Muscle layer of colon (tissue), 2 donors: ENCODE results near the gene PIGA.
"Not testable (repeated sequence)": the region's sequence is repeated elsewhere in the genome, so short reads cannot be mapped to it uniquely, and the experiment has no call there.

ENCODE experiments used
- H3K27ac ChIP-seq: one replicate; pipeline ENCODE4 v1.7.0; 2013; ENCODE audit warnings: low read depth, mild to moderate bottlenecking, low read length, moderate library complexity
- H3K27me3 ChIP-seq, 2 donors: one replicate each; pipeline ENCODE4 v1.7.0; 2013; ENCODE audit warnings: low read length in 2 of 2, mild to moderate bottlenecking in 2 of 2; ENCODE audit not compliant: insufficient read depth in 2 of 2, control insufficient read depth in 1 of 2
- H3K36me3 ChIP-seq: one replicate; pipeline ENCODE4 v1.7.0; 2013; ENCODE audit warnings: mild to moderate bottlenecking, low read length; ENCODE audit not compliant: insufficient read depth
- H3K4me1 ChIP-seq: one replicate; pipeline ENCODE4 v1.7.0; 2013; ENCODE audit warnings: mild to moderate bottlenecking, low read length; ENCODE audit not compliant: insufficient read depth
- H3K4me3 ChIP-seq, 2 donors: one replicate each; pipeline ENCODE4 v1.7.0; 2013; ENCODE audit warnings: low read length in 2 of 2, low read depth in 1 of 2, mild to moderate bottlenecking in 1 of 2, moderate library complexity in 1 of 2
- H3K9ac ChIP-seq: one replicate; pipeline ENCODE4 v1.7.0; 2013; ENCODE audit warnings: low read length
- H3K9me3 ChIP-seq: one replicate; pipeline ENCODE4 v1.7.0; 2013; ENCODE audit warnings: mild to moderate bottlenecking, low read length
- donor health status: abdominal sarcoma.
- donor health status: Adenocarcinoma of cecum.

The PIGA gene

GRCh38 chrX:15319075-15319474, 16.2 kb downstream of the PIGA start:
- Histone ChIP-seq H3K27ac (no peak overlapping the region), H3K9ac (no peak overlapping the region), H3K4me1 (no peaks in the 10 kb centered on the region), H3K9me3 (no peaks in the 10 kb centered on the region), H3K27me3 (no peaks in the 10 kb centered on the region), H3K36me3 (peaks cover 3% of the 10 kb centered on the region), H3K4me3 (no peak overlapping the region)

- H3K4me1 ChIP-seq: no peaks in the 10 kb centered on the region
- H3K9ac ChIP-seq: no peak within 1 kb of the TSS
- H3K27me3 ChIP-seq: no peaks in the 10 kb centered on the region
- no peaks in the 10 kb centered on the region for H3K9me3 ChIP-seq
- no peaks in the 10 kb centered on the region for H3K36me3 ChIP-seq
- no peak within 1 kb of the TSS for H3K4me3 ChIP-seq
- no peak within 1 kb of the TSS for H3K27ac ChIP-seq
These were observed 19.8 kb downstream of the PIGA start, which contains the start of gene ASB11 for GRCh38 chrX:15315509-15315908. TSS of gene ASB11 (minus strand) at chrX:15315640. CDS start at chrX:15315605, 35 bp downstream.

- H3K9me3 ChIP-seq: no peaks in the 10 kb centered on the region
- no peak overlapping the region for H3K4me3 ChIP-seq
- H3K4me1 ChIP-seq: no peaks in the 10 kb centered on the region
- H3K27me3 ChIP-seq: no peaks in the 10 kb centered on the region
- H3K27ac ChIP-seq: no peak overlapping the region
- no peaks in the 10 kb centered on the region for H3K36me3 ChIP-seq
- no peak overlapping the region for H3K9ac ChIP-seq
These were observed 20.9 kb downstream of the PIGA start for GRCh38 chrX:15314472-15314871.

- H3K27ac ChIP-seq: no peak overlapping the region
These were observed 24.2 kb downstream of the PIGA start for GRCh38 chrX:15311119-15311518.

GRCh38 chrX:15310117-15310516, 25.2 kb downstream of the PIGA start:
- no peak overlapping the region for H3K27ac ChIP-seq

More at GRCh38 chrX:15311119-15311518, 24.2 kb downstream of the PIGA start:
- Histone ChIP-seq H3K4me3 (no peak overlapping the region), H3K4me1 (no peaks in the 10 kb centered on the region), H3K9me3 (no peaks in the 10 kb centered on the region), H3K36me3 (no peaks in the 10 kb centered on the region), H3K27me3 (peaks cover 0 to 6% of the 10 kb centered on the region in 2 donors), H3K9ac (no peak overlapping the region)

DNA sequence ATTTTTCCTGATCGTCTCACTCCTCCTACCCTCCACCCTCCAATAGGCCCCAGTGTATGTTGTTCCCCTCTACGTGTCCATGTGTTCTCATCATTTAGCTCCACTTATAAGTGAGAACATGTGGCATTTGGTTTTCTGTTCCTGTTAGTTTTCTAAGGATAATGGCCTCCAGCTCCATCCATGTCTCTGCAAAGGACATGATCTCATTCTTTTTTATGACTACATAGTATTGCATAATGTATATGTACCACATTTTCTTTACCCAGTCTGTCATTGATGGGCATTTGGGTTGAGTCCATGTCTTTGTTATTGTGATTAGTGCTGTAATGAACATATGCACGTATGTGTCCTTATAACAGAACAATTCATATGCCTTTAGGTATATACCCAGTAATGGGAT, 29.4 kb downstream of the PIGA start:
- not testable (repeated sequence) for H3K9me3 ChIP-seq, H3K9ac ChIP-seq, H3K27me3 ChIP-seq, H3K4me3 ChIP-seq, H3K4me1 ChIP-seq, H3K27ac ChIP-seq, H3K36me3 ChIP-seq

More at GRCh38 chrX:15310117-15310516, 25.2 kb downstream of the PIGA start:
- Histone ChIP-seq H3K27me3 (peaks cover 0 to 6% of the 10 kb centered on the region in 2 donors), H3K36me3 (no peaks in the 10 kb centered on the region), H3K9ac (no peak overlapping the region), H3K4me1 (no peaks in the 10 kb centered on the region), H3K4me3 (no peak overlapping the region), H3K9me3 (no peaks in the 10 kb centered on the region)

DNA sequence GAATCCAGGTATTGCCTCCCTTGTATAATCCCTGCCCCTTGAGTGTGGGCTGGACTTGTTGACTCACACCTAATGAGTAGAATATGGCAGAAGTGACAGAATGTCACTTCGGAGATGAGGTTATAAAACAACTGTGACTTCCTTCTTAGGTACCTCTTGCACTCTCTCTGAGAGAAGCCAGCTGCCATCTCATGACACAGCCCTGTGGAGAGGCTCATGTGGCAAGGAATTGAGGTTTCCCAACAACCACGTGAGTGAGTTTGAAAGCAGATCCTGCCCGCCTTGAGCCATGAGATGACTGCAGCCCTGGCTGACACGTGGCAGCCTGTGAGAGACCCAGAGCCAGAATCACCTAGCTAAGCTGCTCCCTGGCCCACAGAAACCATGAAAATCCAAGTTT, 33.4 kb downstream of the PIGA start:
- Histone ChIP-seq H3K27me3 (no peaks in the 10 kb centered on the region), H3K9ac (no peak overlapping the region), H3K9me3 (no peaks in the 10 kb centered on the region), H3K4me1 (no peaks in the 10 kb centered on the region), H3K36me3 (no peaks in the 10 kb centered on the region), H3K4me3 (no peak overlapping the region), H3K27ac (no peak overlapping the region)

DNA sequence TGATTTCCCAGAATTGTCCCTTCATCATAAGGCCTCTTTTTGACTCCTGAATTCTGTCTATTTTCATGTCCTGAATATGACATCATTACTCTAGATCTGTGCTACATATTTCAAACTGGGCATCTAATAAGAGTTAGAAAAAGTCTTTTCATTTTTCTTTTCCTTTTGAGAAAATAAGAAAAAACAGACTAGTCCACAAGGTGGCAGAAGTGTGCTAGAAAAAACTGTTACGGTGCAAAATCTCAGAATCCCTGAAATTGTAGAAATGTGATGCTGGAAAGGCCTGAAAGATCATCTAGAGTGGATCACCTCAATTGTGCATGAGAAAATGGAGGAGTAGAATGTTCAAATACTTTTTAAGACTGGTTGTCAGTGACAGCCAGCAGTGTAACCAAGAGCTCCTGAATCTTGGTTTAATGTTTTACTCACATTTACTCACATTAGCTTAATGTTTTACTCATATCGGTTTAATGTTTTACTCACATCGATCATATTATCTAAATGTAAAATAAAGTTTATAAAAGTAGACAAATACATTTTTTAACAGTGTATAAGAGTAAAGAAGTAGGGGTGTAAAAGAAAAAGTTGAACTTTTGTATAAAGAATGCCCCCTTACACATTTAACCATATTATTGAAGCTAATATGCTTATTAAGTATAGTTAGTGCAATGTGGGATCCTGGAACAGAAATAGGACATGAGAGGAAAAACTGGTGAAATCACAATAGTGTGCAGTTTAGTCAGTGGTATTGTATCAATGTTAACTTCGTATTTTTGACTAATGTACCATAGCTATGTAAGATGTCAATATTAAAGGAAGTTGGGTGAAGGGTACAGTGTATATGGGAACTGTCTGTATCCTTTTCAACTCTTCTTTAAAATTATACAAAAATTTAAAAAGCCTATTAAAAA, 35.1 kb downstream of the PIGA start:
- Histone ChIP-seq H3K27ac (no peak overlapping the region), H3K27me3 (no peaks in the 10 kb centered on the region), H3K4me1 (no peaks in the 10 kb centered on the region), H3K9me3 (no peaks in the 10 kb centered on the region), H3K36me3 (no peaks in the 10 kb centered on the region), H3K9ac (no peak overlapping the region), H3K4me3 (no peak overlapping the region)

- H3K27me3 ChIP-seq: no peaks in the 10 kb centered on the region
- no peak overlapping the region for H3K27ac ChIP-seq
- H3K9ac ChIP-seq: no peak overlapping the region
- H3K9me3 ChIP-seq: no peaks in the 10 kb centered on the region
- no peaks in the 10 kb centered on the region for H3K36me3 ChIP-seq
- no peak overlapping the region for H3K4me3 ChIP-seq
- H3K4me1 ChIP-seq: no peaks in the 10 kb centered on the region
These were observed 36.5 kb downstream of the PIGA start for GRCh38 chrX:15298780-15299179.

DNA sequence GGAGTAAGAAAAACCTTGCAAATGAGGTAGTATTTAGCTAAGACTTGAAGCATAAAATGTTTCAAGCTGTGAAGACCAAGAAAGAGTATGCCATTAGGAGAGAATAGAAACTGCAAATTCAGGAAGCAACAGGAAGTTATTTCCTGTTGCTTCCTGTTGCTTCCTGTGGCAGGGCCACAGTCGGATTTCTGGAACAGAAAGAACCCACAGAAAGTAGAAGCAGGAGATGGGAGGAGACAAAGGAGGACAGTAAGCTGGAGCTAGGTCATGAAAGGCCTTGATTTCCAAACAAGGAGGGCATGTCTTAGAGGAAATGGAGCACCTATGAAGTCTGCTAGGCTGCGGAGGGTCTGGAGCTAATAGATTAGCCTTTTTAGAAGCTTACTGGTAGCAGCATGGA, 37.1 kb downstream of the PIGA start:
- Histone ChIP-seq H3K9me3 (no peaks in the 10 kb centered on the region), H3K36me3 (no peaks in the 10 kb centered on the region), H3K4me3 (no peak overlapping the region), H3K27me3 (no peaks in the 10 kb centered on the region), H3K4me1 (no peaks in the 10 kb centered on the region), H3K27ac (no peak overlapping the region), H3K9ac (no peak overlapping the region)

DNA sequence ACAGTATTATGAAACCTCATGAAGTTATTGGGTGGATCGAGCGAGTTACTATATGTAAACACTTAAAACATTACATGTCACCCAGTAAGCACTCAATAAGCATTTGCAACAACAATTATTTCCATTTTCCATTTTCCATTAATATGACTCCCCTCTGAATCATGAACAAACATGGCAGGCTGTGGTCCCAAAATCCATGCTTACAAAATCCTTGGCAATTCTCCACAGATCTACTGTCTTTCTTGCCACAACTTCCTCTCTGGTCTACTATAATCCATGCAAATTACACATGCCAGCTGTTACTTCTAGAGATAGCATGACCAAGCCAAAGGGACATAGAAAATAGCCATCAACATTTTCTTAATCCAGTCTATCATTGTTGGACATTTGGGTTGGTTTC, 41.9 kb downstream of the PIGA start:
- H3K27me3 ChIP-seq: no peaks in the 10 kb centered on the region
- no peak overlapping the region for H3K4me3 ChIP-seq
- no peaks in the 10 kb centered on the region for H3K4me1 ChIP-seq
- no peak overlapping the region for H3K27ac ChIP-seq
- H3K36me3 ChIP-seq: no peaks in the 10 kb centered on the region
- no peaks in the 10 kb centered on the region for H3K9me3 ChIP-seq
- H3K9ac ChIP-seq: no peak overlapping the region

- no peaks in the 10 kb centered on the region for H3K4me1 ChIP-seq
These were observed 42.5 kb downstream of the PIGA start for GRCh38 chrX:15292861-15293260.

More at GRCh38 chrX:15292861-15293260, 42.5 kb downstream of the PIGA start:
- Histone ChIP-seq H3K4me3 (no peak overlapping the region), H3K9ac (no peak overlapping the region), H3K36me3 (no peaks in the 10 kb centered on the region), H3K9me3 (no peaks in the 10 kb centered on the region), H3K27ac (no peak overlapping the region), H3K27me3 (no peaks in the 10 kb centered on the region)
